HG03135 (cell line): ENCODE data around the gene SIRT5.

Source experiments
- ATAC-seq: cut with Tn5 transposase; IDR thresholded peaks from one replicate; pipeline ENCODE4 v1.9.1; 2021; ENCODE audit warnings: mild to moderate bottlenecking, moderate library complexity; ENCODE audit not compliant: unreplicated experiment

Gene SIRT5

DNA sequence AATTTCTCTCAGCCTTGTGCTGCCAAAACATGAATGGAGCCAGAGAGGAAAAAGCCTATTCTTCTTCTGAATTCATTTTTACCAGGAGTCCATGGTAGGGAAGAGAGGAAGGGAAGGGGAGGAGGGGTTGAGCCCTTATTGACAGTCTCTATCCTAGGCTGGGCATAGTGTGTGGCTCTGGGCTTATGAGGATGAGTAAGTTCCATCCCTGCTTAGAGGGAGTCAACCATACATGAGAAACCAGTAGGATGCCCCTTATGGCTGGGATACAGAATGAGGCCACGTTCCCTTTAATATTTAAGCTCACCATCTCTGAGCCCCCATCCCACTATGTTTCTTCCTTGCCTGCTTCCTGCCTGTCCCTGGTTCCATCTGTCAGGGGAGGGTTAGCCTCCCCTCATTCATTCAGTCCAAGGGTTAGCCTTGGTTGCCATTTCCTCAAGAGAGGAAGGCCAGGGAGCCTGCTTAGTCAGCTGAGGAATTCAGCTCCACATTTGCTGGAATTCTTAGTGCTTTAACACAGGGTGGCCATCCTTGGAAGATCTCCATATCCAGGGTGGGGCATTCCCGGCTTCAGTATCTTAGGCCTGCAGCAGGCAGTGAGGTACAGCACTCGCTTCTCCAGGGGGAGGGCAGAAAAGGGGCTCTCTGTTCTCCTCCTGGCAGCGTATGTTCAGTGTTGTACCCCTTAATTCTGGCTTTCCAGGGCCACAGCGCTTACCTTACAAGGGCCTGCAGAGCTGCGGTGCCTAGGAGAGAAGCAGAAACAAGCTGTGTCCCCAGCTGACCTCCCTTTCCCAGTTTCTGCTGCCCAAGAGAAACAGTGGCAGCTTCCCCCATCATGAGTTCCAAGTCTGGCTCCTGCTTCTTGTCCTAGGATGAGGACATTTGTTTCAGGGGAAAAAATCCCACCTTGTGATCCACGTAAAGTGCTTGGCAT is 12.5 kb downstream of the SIRT5 start:
- ATAC-seq: no peak

- no peak for ATAC-seq
These were observed 15.4 kb downstream of the SIRT5 start for GRCh38 chr6:13589801-13590200.

- ATAC-seq: no peak
These were observed 16.3 kb downstream of the SIRT5 start for GRCh38 chr6:13590574-13591153.

- ATAC-seq: no peak
These were observed 17.0 kb downstream of the SIRT5 start for GRCh38 chr6:13591205-13591921.

GRCh38 chr6:13593103-13593502 is 18.7 kb downstream of the SIRT5 start:
- no peak for ATAC-seq

DNA sequence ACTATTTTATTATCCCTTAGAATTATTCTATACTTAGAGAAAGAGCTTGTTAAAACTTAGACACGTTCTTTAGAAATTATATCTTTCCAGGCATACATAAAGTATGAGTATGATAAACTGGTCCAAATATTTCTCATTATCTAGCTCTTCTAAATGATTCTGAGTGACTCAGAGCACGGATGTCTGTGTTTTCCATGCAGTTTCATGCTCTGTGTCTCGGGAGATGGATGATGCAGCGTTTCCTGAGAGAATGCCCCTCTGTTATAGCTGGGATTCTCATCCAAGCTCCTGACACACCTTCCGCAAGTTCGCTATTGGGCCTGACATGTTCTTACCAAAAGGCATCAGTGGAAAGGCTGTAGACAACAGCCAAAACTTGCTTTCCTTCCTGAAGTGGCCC is 19.3 kb downstream of the SIRT5 start:
- ATAC-seq: no peak

DNA sequence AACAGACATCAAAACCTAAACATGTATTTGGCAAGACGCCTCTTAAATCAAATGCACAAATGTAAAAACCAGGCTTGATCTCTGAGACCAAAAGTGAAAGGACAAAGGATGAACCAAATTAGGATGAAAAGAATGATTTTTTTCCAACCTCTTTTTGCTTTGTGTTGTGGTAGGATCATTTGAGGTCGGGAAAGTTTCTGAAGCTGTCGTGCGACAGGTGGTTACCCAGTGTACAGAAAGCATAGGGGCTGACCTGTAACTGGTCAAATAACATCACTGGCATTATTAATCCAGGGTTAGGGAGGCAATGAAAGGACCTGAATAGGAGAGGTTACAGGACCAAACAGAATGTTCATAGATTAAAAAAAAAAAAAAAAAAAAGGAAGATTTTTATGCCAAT is 22.7 kb downstream of the SIRT5 start:
- no peak for ATAC-seq

DNA sequence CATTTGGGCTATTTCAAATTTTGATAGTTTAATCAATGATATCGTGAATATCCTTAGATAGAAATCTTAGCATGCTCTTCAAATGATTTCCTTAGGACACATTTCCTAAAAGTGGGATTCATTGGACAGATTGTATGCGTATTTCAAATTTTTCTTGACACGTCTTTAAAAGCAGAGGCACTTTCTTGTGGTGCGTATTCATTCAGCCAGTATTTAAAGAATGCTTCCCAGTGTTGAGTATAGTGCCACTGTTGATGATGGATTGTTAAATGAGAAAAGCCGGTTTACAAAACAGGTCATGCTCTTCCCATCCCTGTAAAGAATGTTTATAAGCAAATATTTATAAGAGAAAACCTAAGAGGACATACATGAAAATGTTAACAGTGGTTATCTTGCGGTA is 25.6 kb downstream of the SIRT5 start:
- ATAC-seq: no peak

DNA sequence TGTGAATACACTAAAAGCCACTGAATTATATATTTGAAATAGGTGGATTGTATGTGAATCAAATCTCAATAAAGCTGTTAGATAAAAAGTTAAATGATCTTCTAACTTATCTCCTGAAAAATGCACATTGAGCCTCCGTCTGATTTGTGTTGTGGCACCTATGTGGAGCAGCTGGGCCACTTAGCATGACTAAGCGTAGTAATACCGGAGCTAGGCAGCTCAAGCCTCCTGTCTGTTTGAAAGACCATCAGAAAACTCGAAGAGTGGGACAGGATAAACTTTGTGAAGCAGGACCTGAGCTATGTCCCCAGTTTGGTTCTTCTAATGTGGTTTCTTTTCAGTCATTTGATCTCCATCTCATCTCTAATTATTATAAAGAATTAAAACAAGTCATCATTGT is 29.7 kb downstream of the SIRT5 start:
- ATAC-seq: no peak

DNA sequence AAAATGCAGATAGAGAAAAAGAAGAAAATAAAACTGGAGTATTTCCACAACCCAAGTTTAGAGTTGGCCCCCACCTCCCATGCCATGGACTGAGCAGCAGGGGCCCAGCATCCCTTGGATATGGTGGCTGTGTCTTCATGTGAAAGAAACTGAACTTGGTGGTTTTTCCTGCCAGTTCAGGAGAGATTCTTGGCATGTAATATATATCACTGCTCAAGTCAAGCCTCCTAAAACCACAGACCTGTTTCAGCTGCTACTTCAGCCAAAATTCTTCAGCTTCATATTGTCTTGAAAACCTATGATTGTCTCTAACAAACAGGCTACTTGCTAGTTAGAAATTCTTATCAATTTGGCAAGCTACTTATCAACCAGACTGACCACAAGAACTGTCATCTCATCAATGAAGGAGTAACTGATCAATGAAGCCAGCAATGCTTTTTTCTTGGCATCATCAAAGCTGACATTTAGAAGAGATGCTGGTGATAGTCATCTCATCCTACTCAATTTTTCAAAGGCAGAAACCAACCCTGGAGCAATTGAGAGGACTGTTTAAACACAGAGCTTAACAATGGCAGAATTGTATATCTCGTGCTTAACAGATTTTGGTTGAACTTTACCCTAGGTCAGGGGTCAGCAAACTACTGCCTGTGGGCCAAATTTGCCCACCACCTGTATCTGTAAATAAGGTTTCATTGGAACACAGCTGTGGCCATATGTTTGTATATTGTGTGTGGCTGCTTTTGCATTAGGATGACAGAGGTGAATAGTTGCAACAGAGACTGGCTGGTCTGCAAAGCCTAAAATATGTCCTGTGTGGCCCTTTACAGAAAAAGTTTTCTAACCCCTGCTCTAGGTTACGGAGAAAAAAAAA is 30.4 kb downstream of the SIRT5 start:
- no peak for ATAC-seq

DNA sequence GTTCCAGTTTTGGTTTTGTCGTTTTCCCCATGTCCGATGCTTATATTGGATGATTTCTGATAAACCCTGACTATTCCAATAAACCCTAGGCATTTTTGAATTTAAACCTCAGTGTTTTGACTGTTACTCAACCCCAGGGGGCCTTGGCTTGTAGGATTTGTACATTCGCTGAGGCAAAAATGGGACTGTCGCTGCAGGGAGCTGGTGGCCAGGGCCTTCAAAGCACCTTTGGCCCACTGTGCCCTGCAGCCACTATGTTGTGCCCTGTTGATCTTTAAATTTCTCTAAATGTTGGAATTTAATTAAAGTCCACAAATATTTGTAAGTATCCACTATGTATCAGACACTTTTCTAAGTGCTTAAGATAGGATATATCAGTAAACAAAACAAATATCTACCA is 31.2 kb downstream of the SIRT5 start:
- ATAC-seq: no peak

- no peak for ATAC-seq
These were observed 37.3 kb downstream of the SIRT5 start for GRCh38 chr6:13611715-13612114.

DNA sequence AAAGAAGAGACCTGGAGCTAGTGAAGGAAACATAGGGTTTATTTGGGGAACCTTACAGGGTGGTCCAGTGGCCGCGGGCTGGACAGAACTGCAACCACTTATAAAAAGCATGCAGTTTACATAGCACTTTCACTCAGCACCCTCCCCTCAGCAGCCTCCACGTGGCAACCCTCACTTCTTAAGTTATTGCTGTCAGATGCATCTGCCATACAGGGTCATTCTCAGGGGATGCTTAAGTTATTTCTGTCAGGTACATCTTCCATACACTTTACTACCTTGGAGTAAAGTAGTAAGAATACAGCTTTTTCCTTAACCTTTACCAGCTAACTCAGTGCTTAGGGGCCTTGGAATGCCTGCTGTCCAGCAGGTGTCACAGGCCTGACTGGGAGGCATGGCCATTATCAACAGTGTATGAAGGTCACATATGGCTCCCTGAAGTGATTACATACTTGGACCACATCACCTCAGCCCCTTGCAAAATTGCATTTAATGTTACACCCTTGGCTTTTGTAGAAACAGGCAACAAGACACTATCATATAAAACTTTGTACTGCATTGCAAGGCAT is 38.7 kb downstream of the SIRT5 start:
- ATAC-seq: no peak

DNA sequence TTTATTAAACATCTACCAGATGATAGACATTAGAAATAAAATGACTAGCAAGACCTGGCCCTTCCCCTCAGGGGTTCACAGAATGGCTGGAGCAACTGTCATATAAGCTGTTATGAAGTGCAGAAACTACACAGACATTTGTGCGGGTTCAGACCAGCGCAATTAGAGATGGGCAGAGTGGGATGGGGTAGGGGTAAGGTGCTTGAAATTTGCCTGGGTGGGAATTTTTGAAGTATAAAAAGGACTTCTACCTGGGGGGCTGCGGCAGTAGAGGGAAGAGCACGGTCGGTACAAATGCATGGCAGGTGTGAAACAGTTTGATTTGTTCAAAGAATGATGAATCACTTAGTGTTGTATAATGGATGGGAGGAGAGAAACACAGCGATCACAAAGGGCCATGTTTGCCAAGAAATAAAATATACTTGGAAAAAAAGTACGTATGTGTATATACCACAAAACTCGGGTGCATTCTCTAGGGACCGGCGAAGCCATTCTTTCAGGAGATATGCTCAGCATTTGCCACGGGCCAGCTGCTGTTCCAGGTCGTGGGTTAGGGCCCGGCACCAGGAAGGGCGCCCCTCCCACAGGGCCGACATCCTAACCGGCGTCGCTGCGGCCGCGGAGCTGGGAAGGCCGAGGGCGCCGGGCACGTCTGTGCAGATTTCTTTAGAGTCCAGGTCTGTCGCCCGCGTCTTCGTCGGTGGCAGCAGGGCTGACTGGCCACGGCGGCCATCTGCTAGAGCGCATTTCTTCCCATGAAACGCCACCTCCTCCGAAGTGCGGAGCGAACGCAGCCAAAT is 39.9 kb downstream of the SIRT5 start:
- ATAC-seq: peak; percentile 21

- peak; percentile 92 for ATAC-seq
These were observed 40.8 kb downstream of the SIRT5 start, which contains the start of gene NOL7 for GRCh38 chr6:13614926-13615791. Gene NOL7 (plus strand): TSS chr6:13615335. CDS start chr6:13615359, 24 bp downstream.

GRCh38 chr6:13615792-13616120 is 41.4 kb downstream of the SIRT5 start:
- ATAC-seq: peak; percentile 10

DNA sequence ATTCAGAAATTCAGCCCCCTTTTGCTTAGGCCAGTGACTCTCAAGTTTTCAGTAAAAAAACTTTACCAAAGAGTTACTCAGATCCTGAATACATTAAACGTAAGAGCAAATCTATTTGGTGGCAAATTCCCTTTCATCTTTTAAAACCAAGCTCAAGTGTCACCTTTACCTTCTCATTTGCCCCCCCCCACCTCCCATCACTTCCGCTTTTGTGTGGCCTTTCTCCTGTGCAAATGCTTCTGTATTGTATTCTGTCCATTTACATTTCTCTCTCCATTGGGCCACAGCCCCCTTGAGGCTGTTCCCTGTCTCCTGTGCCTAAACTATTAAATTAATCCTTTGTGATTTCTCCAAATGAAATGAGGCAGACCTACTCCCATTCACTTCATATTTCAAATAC is 42.7 kb downstream of the SIRT5 start:
- ATAC-seq: no peak

- peak; percentile 58 for ATAC-seq
These were observed 50.5 kb downstream of the SIRT5 start for GRCh38 chr6:13624871-13625288.
